Measurements from ENCODE around the gene EPSTI1. TPM values are rescaled to one million over a fixed set of nuclear protein-coding genes. Genes with fewer than 3 reads are reported as not detected.

EPSTI1 gene, protein sequence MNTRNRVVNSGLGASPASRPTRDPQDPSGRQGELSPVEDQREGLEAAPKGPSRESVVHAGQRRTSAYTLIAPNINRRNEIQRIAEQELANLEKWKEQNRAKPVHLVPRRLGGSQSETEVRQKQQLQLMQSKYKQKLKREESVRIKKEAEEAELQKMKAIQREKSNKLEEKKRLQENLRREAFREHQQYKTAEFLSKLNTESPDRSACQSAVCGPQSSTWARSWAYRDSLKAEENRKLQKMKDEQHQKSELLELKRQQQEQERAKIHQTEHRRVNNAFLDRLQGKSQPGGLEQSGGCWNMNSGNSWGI
- total RNA-seq = 0.26 and 1.2 TPM in 2 replicates

DNA sequence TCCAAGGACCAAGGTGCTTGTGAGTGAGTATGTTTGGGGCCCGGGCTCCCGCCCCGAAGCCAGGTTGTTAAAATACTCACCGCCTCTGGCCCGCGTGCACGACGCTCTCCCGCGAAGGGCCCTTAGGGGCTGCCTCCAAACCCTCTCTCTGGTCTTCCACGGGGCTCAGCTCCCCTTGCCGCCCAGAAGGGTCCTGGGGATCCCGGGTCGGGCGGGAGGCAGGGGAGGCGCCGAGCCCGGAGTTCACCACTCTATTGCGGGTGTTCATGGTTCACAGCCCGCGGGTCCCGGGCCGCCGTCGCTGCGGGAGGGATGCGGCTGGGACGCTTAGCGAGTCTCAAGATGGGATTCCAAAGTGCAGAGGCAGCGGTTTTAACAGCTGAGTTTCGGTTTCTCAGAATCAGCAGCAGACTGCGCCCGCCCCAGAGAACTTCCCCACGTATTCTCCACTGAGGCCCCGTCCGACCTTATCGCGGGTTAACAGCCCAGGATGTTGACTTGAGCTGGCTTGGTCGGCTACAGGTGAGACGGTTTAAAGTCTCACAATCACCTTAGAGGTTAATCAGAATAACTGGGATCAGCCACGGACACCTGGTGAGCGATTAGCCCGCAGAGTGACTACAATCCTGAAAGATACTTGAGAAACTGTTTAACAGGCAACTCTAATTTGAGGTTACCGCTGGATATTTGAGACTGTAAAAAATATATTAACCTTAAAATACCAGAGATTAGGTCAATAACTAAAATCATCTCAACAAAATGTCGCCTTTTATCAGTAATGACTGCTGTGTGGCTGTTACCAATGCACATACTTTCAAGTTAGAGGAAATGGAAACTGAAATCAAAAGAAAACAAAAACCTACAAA, at the start of gene EPSTI1:
TSS of gene EPSTI1 (minus strand) at position 344 of the 866 bp plus-strand sequence. CDS start at position 268, 76 bp downstream.

DNA sequence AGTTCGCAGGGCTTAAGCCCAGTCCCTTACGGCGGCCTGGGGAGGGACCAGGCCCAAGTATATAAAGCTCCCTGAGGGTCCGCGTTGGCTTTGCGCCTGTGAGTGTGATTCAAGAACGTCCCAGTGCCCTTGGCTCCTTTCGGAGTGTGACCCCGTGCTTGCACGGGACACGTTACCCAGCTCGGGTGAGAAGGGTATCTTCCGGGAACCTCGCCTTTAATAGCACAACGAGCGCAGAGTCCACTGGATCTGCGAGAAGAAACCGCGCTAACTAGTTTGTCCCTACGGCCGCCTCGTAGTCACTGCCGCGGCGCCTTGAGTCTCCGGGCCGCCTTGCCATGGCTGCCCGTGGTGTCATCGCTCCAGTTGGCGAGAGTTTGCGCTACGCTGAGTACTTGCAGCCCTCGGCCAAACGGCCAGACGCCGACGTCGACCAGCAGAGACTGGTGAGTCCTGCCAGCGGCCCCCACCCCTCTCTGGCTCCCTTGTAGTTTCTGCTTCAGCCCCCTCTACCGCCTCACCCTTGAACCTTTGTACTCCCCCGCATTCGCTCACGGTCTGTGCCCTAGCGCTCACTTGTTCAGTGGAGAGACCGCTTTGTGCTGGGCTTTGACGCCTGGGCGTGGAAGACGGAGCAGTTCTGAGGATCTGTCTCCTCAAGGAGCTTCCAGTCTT, 31.4 kb upstream of the EPSTI1 start, which contains the start of gene DNAJC15:
TSS of gene DNAJC15 (plus strand) at position 298 of the 675 bp plus-strand sequence. CDS start at position 339, 41 bp downstream.

Other genes starting within 250 kb of the EPSTI1 start
- not detected in 2 replicates for gene FAM216B, start 210.7 kb downstream of the EPSTI1 start, total RNA-seq
- 17.4 and 17.9 TPM in 2 replicates for gene DNAJC15, start 31.3 kb upstream of the EPSTI1 start, total RNA-seq

Measured in dermis lymphatic vessel endothelial cell (primary cell).